Small intestine (tissue), 4 donors: ENCODE data around the gene CDHR5. TPM values are rescaled to one million over a fixed set of nuclear protein-coding genes. Genes with fewer than 3 reads are reported as not detected.

Experiments
- polyA plus RNA-seq, 4 donors: library from polyadenylated mRNA; stranded (reverse) in 3 of 4; unstranded in 1 of 4; fragments of 200-250 nt in 3 of 4; fragments of 120-200 nt in 1 of 4; gene quantifications; one replicate each; pipeline versions ENCODE4 v1.2.1 to v1.2.3, GENCODE V29; 2013
- donor health status: healthy with polysubstance abuse.
- donor health status: Bipolar disorder and iron deficiency.
- donor health status: healthy.

CDHR5 gene
- polyA plus RNA-seq, 4 donors: 112 to 1,182 (median 936) TPM

Other genes with a start within 250 kb of the CDHR5 start
- gene PKP3, start 230.7 kb downstream of the CDHR5 start, polyA plus RNA-seq: 100 to 1,000 TPM in 2 of 4 donors, 10 to 100 TPM in 2; 72.5 to 152 (median 111) TPM
- 100 to 1,000 TPM in 2 of 4 donors, 10 to 100 TPM in 2; 87.3 to 219 (median 156) TPM for gene SIGIRR, start 210.0 kb downstream of the CDHR5 start, polyA plus RNA-seq
- 100 to 1,000 TPM in 3 of 4 donors, 10 to 100 TPM in 1; 84.7 to 363 (median 220) TPM for gene ANO9, start 182.9 kb downstream of the CDHR5 start, polyA plus RNA-seq
- 10 to 100 TPM in 3 of 4 donors, 1 to 10 TPM in 1; 9.5 to 20.3 (median 15.4) TPM for gene PTDSS2, start 174.7 kb downstream of the CDHR5 start, polyA plus RNA-seq
- 100 to 1,000 TPM in 2 of 4 donors, 10 to 100 TPM in 2; 80.9 to 120 (median 100) TPM for gene RNH1, start 117.7 kb downstream of the CDHR5 start, polyA plus RNA-seq
- 100 to 1,000 TPM in 2 of 4 donors, 10 to 100 TPM in 2; 23.6 to 142 (median 92.7) TPM for gene HRAS, start 89.4 kb downstream of the CDHR5 start, polyA plus RNA-seq
- 1 to 10 TPM in 2 of 4 donors, under 1 TPM in 2; 0.54 to 2.7 (median 1.0) TPM for gene LRRC56, start 87.4 kb downstream of the CDHR5 start, polyA plus RNA-seq
- 10 to 100 TPM in 2 of 4 donors, 1 to 10 TPM in 2; 4.7 to 26.4 (median 11.9) TPM for gene LMNTD2, start 64.2 kb downstream of the CDHR5 start, polyA plus RNA-seq
- 100 to 1,000 TPM in 2 of 4 donors, 10 to 100 TPM in 2; 49.1 to 174 (median 120) TPM for gene RASSF7, start 64.0 kb downstream of the CDHR5 start, polyA plus RNA-seq
- 10 to 100 TPM; 14.6 to 43.3 (median 23.6) TPM for gene PHRF1, start 48.5 kb downstream of the CDHR5 start, polyA plus RNA-seq
- gene IRF7, start 9.0 kb downstream of the CDHR5 start, polyA plus RNA-seq: 100 to 1,000 TPM in 2 of 4 donors, 10 to 100 TPM in 2; 14.5 to 115 (median 73.1) TPM
- gene SCT, start 2.2 kb upstream of the CDHR5 start, polyA plus RNA-seq: 100 to 1,000 TPM in 1 of 4 donors, 10 to 100 TPM in 2, 1 to 10 TPM in 1; 4.8 to 114 (median 22.3) TPM
- gene DRD4, start 12.3 kb upstream of the CDHR5 start, polyA plus RNA-seq: 1 to 10 TPM in 2 of 4 donors, under 1 TPM in 2; 0.51 to 1.4 (median 1.1) TPM
- gene DEAF1, start 70.3 kb upstream of the CDHR5 start, polyA plus RNA-seq: 10 to 100 TPM; 18.2 to 39.6 (median 29.4) TPM
- gene TMEM80, start 70.9 kb upstream of the CDHR5 start, polyA plus RNA-seq: 10 to 100 TPM; 11.9 to 35.4 (median 21.2) TPM
- gene EPS8L2, start 81.3 kb upstream of the CDHR5 start, polyA plus RNA-seq: 1,000 to 10,000 TPM in 2 of 4 donors, 100 to 1,000 TPM in 1, 10 to 100 TPM in 1; 90.2 to 1,255 (median 670) TPM
- gene TALDO1, start 122.5 kb upstream of the CDHR5 start, polyA plus RNA-seq: 100 to 1,000 TPM in 3 of 4 donors, 10 to 100 TPM in 1; 97.9 to 188 (median 174) TPM
- gene GATD1, start 152.5 kb upstream of the CDHR5 start, polyA plus RNA-seq: 10 to 100 TPM; 12.2 to 55.6 (median 29.8) TPM
- gene CEND1, start 165.1 kb upstream of the CDHR5 start, polyA plus RNA-seq: 1 to 10 TPM in 1 of 4 donors, under 1 TPM in 1, not detected in 2; 0.22 to 3.3 TPM
- gene SLC25A22, start 173.3 kb upstream of the CDHR5 start, polyA plus RNA-seq: 10 to 100 TPM; 10.5 to 21.9 (median 10.8) TPM
- 10 to 100 TPM; 14.5 to 47.0 (median 28.6) TPM for gene PIDD1, start 180.3 kb upstream of the CDHR5 start, polyA plus RNA-seq
- gene RPLP2, start 185.0 kb upstream of the CDHR5 start, polyA plus RNA-seq: 1,000 to 10,000 TPM; 1,144 to 2,714 (median 1,335) TPM
- 100 to 1,000 TPM in 3 of 4 donors, 10 to 100 TPM in 1; 66.2 to 250 (median 162) TPM for gene PNPLA2, start 194.0 kb upstream of the CDHR5 start, polyA plus RNA-seq
- gene CRACR2B, start 203.0 kb upstream of the CDHR5 start, polyA plus RNA-seq: 10 to 100 TPM; 38.7 to 88.8 (median 65.2) TPM
- gene CD151, start 208.0 kb upstream of the CDHR5 start, polyA plus RNA-seq: 100 to 1,000 TPM; 187 to 359 (median 284) TPM
- 100 to 1,000 TPM in 3 of 4 donors, 10 to 100 TPM in 1; 82.9 to 140 (median 132) TPM for gene POLR2L, start 217.6 kb upstream of the CDHR5 start, polyA plus RNA-seq
- 10 to 100 TPM in 2 of 4 donors, 1 to 10 TPM in 2; 5.1 to 53.3 (median 10.2) TPM for gene TSPAN4, start 217.9 kb upstream of the CDHR5 start, polyA plus RNA-seq